ENCODE results near the gene SSBP2.

SSBP2 gene

GRCh38 chr5:81393430-81393782 lies 357.5 kb downstream of the SSBP2 start:
- Mint-ChIP-seq H3K27ac (no peak overlapping the region), H3K4me1 (no peaks in the 10 kb centered on the region), H3K9me3 (peaks cover 3% of the 10 kb centered on the region), H3K36me3 (no peaks in the 10 kb centered on the region), H3K4me3 (peak overlapping the region; percentile 37)
- no peak for DNase-seq (ENCODE audit: low spot score in 2 of 2)
- ATAC-seq = no peak

- Mint-ChIP-seq H3K27ac (no peak overlapping the region), H3K9me3 (no peaks in the 10 kb centered on the region), H3K4me1 (no peaks in the 10 kb centered on the region)
Observed at GRCh38 chr5:81389025-81389424, 361.9 kb downstream of the SSBP2 start.

GRCh38 chr5:81388169-81388568 lies 362.7 kb downstream of the SSBP2 start:
- no peak for DNase-seq (ENCODE audit: low spot score in 2 of 2)
- no peaks in the 10 kb centered on the region for H3K9me3 Mint-ChIP-seq
- H3K4me3 Mint-ChIP-seq = no peak overlapping the region
- H3K27ac Mint-ChIP-seq = no peak overlapping the region
- H3K36me3 Mint-ChIP-seq = no peaks in the 10 kb centered on the region
- no peaks in the 10 kb centered on the region for H3K4me1 Mint-ChIP-seq
- ATAC-seq = no peak

More at GRCh38 chr5:81389025-81389424, 361.9 kb downstream of the SSBP2 start:
- Mint-ChIP-seq H3K4me3 (no peak overlapping the region), H3K36me3 (no peaks in the 10 kb centered on the region)
- no peak for ATAC-seq
- no peak for DNase-seq (ENCODE audit: low spot score in 2 of 2)

GRCh38 chr5:81383867-81384266 lies 367.0 kb downstream of the SSBP2 start:
- no peaks in the 10 kb centered on the region for H3K9me3 Mint-ChIP-seq
- no peak overlapping the region for H3K27ac Mint-ChIP-seq
- H3K36me3 Mint-ChIP-seq = no peaks in the 10 kb centered on the region
- ATAC-seq = no peak
- H3K4me1 Mint-ChIP-seq = no peaks in the 10 kb centered on the region
- H3K4me3 Mint-ChIP-seq = no peak overlapping the region
- DNase-seq (ENCODE audit: low spot score in 2 of 2) = no peak

GRCh38 chr5:81371354-81371876 lies 379.5 kb downstream of the SSBP2 start:
- H3K9me3 Mint-ChIP-seq = no peaks in the 10 kb centered on the region
- no peaks in the 10 kb centered on the region for H3K36me3 Mint-ChIP-seq
- ATAC-seq (no peak), DNase-seq (ENCODE audit: low spot score in 2 of 2) (no peak)
- H3K4me1 Mint-ChIP-seq = peaks cover 6% of the 10 kb centered on the region
- H3K27ac Mint-ChIP-seq = no peak overlapping the region
- H3K4me3 Mint-ChIP-seq = no peak overlapping the region

- ATAC-seq (no peak), DNase-seq (ENCODE audit: low spot score in 2 of 2) (no peak)
- H3K4me3 Mint-ChIP-seq = no peak overlapping the region
- H3K27ac Mint-ChIP-seq = no peak overlapping the region
- H3K4me1 Mint-ChIP-seq = peaks cover 6% of the 10 kb centered on the region
- no peaks in the 10 kb centered on the region for H3K36me3 Mint-ChIP-seq
- no peaks in the 10 kb centered on the region for H3K9me3 Mint-ChIP-seq
Observed at GRCh38 chr5:81370912-81371311, 380.0 kb downstream of the SSBP2 start.

GRCh38 chr5:81365541-81365940 lies 385.4 kb downstream of the SSBP2 start:
- H3K36me3 Mint-ChIP-seq = no peaks in the 10 kb centered on the region
- H3K9me3 Mint-ChIP-seq = no peaks in the 10 kb centered on the region
- H3K4me3 Mint-ChIP-seq = no peak overlapping the region
- peaks cover 6% of the 10 kb centered on the region for H3K4me1 Mint-ChIP-seq
- DNase-seq (ENCODE audit: low spot score in 2 of 2) = no peak
- no peak overlapping the region for H3K27ac Mint-ChIP-seq
- no peak for ATAC-seq

GRCh38 chr5:81363093-81363871 lies 387.6 kb downstream of the SSBP2 start:
- Mint-ChIP-seq H3K27ac (no peak overlapping the region), H3K36me3 (no peaks in the 10 kb centered on the region)
- no peak for ATAC-seq

More at GRCh38 chr5:81363093-81363871, 387.6 kb downstream of the SSBP2 start:
- no peaks in the 10 kb centered on the region for H3K9me3 Mint-ChIP-seq
- DNase-seq (ENCODE audit: low spot score in 2 of 2) = no peak
- no peak overlapping the region for H3K4me3 Mint-ChIP-seq
- no peaks in the 10 kb centered on the region for H3K4me1 Mint-ChIP-seq

Data from stimulated activated effector memory CD8-positive, alpha-beta T cell treated with anti-CD3 and anti-CD28 coated beads, Interleukin-12 subunit alpha, Interleukin-12 subunit beta, amount 100 ng/mL, for 72 hours (primary cell).